GM21528 (cell line): ENCODE results near the gene FFAR1.
"Not testable (repeated sequence)": the region's sequence is repeated elsewhere in the genome, so short reads cannot be mapped to it uniquely, and the experiment has no call there.

Experiments
- ATAC-seq: cut with Tn5 transposase; IDR thresholded peaks from one replicate; pipeline ENCODE4 v1.9.1; 2021; ENCODE audit warnings: mild to moderate bottlenecking, moderate library complexity; ENCODE audit not compliant: unreplicated experiment, low FRiP score

Gene FFAR1

GRCh38 chr19:35357867-35358573 is 10.3 kb downstream of the FFAR1 start, which contains the start of gene FFAR3:
FFAR3 (plus strand) TSS chr19:35358460; CDS start chr19:35358891, 431 bp downstream.
- ATAC-seq = no peak

DNA sequence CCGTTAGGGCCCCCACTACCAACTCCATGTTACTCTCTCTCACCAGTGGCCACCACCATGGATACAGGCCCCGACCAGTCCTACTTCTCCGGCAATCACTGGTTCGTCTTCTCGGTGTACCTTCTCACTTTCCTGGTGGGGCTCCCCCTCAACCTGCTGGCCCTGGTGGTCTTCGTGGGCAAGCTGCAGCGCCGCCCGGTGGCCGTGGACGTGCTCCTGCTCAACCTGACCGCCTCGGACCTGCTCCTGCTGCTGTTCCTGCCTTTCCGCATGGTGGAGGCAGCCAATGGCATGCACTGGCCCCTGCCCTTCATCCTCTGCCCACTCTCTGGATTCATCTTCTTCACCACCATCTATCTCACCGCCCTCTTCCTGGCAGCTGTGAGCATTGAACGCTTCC is 11.1 kb downstream of the FFAR1 start:
- not testable (repeated sequence) for ATAC-seq

- ATAC-seq = not testable (repeated sequence)
Measured at GRCh38 chr19:35359395-35359794, 11.7 kb downstream of the FFAR1 start.

DNA sequence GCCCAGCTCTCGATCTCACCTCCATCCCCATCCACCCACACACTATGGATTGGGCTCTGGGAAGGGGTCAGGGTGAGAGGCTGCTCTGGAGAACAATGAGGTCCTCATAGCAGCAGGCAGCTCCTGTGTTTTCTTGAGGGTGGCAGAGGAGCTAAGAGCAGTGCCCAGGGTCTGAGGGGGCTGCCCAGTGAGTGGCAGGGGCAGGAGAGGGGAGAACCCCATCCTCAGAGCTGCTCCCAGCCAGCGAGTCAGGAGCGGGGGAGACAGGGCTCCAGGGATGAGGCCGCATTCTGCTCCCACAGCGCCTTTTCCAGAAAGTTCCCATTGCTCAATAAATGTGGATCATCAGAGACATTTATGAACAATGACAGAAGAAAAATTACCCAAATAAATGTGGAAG is 12.4 kb downstream of the FFAR1 start:
- ATAC-seq = not testable (repeated sequence)

DNA sequence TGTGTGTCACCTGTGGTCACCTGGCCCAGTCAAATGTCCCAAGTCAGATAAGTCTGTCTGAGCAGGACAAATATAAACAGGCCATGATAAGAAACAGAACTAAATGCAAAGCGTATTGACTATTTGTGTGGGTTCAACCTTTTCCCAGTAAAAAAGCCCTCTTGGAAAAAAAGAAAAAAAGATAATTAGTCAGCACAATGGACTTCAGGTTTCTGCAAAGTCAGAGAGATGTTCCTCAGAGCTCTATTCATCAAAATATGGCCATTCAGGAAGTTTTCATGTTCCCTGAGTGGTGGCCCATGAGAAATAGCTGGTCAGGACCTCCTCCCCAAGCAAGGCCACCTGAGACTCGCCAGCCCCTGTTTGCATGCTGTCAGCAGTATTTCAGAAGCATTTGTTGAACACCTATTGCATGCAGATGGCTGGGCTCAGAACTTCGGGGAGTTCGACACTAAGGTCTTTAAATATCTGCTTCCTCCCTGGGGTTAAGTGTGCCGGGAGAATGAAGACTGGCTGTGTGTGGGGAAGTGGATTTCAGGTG is 13.2 kb downstream of the FFAR1 start:
- ATAC-seq = no peak

- no peak for ATAC-seq
Measured at GRCh38 chr19:35362261-35363000, 14.7 kb downstream of the FFAR1 start.

DNA sequence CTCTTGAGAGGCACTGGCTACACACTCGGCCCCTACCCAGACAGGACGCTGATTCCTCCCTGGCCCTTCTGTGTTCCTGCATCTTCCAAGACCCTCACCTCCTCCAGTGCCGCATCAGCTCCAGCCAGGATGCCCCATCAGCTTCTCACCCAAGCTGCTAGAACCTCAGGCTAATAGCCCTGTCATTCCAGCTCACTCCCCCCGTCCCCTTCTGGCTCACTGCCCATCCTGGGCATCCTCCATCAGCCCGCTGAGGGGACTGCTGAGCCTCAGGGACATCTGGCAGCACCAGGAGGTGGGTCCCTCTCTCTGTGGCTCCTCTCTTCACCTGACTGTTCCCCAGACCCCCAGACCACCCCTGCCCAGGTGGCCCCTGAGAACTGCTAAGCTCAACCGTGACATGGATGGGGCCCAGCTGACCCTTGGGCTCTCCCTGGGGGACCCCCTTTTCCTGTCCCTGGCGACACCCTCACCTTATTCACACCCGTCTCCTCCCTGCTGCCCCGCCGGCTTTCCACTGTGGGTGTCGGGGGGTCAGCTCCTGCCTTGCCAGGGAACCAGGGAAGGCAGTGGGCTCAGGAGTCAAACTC is 15.4 kb downstream of the FFAR1 start:
- no peak for ATAC-seq

- no peak for ATAC-seq
Measured at GRCh38 chr19:35363711-35364425, 16.2 kb downstream of the FFAR1 start.

GRCh38 chr19:35365303-35365702 is 17.6 kb downstream of the FFAR1 start:
- ATAC-seq = no peak

DNA sequence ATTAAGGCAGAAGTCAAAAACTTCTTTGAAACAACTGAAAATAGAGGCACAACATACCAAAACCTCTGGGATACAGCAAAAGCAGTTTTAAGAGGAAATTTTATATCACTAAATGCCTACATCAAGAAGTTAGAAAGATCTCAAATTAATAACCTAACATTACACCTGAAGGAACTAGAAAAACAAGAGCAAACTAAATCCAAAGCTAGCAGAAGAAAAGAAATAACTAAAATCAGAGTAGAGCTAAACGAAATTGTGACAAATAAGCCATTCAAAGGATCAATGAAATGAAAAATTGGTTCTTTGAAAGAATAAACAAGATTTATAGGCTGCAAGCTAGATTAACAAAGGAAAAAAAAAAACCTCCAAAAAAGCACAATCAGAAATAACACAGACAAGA is 20.7 kb downstream of the FFAR1 start:
- no peak for ATAC-seq

GRCh38 chr19:35369522-35369921 is 21.8 kb downstream of the FFAR1 start:
- ATAC-seq = no peak

GRCh38 chr19:35370722-35371121 is 23.0 kb downstream of the FFAR1 start, which contains the start of gene GPR42:
GPR42 (plus strand) TSS chr19:35371068; CDS start chr19:35371360, 292 bp downstream.
- no peak for ATAC-seq

DNA sequence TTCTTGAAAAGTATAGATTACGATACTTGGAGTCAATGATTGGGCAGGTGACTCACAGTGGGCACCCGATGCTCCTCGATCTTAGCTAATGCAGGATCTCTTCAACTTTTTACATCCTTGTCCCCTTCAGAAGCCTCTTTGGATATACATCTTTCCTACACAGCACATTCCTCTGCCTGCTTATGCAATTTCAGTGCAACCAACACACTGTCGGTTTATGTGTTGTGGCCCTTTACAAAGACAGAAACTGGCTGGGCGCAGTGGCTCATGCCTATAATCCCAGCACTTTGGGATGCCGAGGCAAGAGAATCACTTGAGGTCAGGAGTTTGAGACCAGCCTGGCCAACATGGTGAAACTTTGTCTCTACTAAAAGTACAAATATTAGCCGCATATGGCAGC is 25.8 kb downstream of the FFAR1 start:
- ATAC-seq = no peak

DNA sequence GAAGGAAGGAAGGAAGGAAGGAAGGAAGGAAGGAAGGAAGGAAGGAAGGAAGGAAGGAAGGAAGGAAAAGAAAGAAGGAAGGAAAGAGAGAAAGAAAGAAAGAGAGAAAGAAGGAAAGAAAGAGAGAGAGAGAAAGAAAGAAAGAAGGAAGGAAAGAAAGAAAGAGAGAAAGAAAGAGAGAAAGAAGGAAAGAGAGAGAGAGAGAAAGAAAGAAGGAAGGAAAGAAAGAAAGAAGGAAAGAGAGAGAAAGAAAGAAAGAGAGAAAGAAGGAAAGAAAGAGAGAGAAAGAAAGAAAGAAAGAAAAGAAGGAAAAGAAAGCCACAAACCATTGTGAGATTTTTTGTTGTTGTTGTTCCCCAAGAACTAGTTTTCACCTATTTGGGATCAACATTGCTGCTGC is 26.3 kb downstream of the FFAR1 start:
- not testable (repeated sequence) for ATAC-seq

DNA sequence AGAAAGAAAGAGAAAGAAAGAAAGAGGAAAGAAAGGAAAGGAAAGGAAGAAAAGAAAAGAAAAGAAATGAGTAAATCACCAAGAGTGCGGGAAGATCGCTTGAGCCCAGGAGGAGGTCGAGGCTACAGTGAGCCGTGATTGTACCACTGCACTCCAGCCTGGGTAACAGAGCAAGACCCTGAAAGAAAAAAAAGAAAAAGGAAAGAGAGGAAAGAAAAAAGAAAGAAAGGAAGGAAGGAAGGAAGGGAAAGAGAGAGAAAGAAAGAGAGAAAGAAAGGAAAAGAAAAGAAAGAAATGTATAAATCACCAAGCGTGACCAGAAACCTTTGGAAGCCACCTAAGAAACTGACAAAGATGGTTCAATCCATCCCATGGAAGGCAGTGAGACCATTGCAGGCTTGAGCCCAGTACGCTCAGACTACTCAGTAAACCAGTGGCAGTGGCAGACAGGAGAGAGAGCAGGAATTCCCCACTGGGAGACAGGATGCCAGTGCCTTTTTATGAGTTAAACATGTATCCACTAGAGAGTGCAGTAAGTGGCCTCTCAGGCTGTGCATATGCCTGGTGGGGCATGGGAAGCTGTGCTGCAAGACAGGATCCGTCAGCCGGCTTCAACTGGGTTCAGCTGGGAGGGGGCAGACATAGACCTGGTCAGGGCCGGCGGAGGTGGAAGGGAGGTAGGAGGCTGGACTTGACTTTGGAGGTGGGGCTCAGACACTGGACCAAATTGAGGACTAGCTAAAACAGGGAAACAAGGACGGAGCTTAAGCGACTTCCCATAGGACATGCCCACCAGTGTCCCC is 28.0 kb downstream of the FFAR1 start:
- no peak for ATAC-seq

- ATAC-seq = no peak
Measured at GRCh38 chr19:35377656-35378055, 30.0 kb downstream of the FFAR1 start.

DNA sequence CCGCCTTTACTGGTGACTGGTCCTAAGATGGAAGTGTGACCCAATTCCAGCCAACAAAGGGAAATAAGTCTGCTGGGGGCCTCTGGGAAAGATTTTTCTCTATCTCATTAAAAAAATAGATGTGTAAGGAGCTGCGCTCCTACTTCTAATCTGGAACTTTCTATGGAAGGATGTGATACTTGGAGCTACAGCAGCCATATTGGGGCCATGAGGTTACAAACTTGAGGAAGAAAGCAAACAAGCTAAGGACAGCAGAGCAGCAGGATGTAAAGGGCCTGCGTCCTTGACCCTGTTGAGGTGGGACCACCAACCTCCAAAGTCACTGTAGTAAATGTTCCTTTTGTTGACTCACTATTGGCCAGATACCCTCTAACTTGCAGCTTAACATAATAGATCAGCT is 30.7 kb downstream of the FFAR1 start:
- no peak for ATAC-seq

DNA sequence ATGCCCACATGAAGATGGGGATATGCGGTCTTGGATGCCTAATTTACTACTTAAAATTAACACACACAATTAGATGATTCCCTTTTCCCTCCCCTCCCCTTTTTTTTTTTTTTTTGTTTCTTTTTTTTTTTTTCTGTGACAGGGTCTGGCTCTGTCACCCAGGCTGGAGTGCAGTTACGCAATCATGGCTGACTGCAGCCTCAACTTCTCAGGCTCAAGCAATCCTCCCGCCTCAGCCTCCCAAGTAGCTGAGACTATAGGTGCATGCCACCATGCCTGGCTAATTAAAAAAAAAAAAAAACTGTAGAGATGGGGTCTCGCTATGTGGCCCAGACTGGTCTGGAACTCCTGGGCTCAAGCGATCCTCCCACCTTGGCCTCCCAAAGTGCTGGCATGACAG is 31.8 kb downstream of the FFAR1 start:
- ATAC-seq = not testable (repeated sequence)

DNA sequence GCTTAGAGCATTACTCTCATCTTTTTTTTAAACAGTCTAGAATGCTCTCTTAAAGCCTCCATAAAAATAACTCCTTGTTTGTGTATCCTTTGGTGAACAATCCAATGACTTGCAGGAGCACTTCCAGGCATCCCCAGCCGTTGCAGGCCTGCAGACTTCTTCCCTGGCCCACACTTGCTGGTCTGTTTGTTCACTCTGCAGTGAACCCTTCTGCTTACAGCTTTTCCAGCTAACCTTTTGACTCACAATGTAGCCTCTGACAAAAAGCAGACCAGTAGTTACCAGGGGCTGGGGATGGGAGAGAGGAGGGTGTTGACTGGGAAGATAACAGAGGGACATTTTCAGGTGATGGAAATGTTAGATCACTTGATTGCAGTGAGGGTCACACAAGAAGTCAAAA is 32.3 kb downstream of the FFAR1 start:
- no peak for ATAC-seq
